Stimulated activated memory B cell treated with anti-CD40 and anti-IgM and Interleukin-4, amounts not matched to agents 10 μg/mL and 1 μg/mL and 100 μg/mL, for 72 hours (primary cell): Measurements from ENCODE around the gene UGT1A6.
A peak's percentile ranks its signal among the peaks of the same experiment; 100 is the strongest.

Source experiments
- ATAC-seq: fragments of 150-1000 bp; cut with Tn5 transposase; 2 replicates; pipeline ENCODE4 v1.10.0; 2021
- H3K27ac Mint-ChIP-seq: one replicate; pipeline ENCODE4 v1.8.0; 2022; ENCODE audit warnings: mild to moderate bottlenecking, mixed read lengths
- H3K27me3 Mint-ChIP-seq: one replicate; pipeline ENCODE4 v1.8.0; 2022; ENCODE audit warnings: mixed read lengths
- H3K36me3 Mint-ChIP-seq: one replicate; pipeline ENCODE4 v1.8.0; 2022; ENCODE audit warnings: mixed read lengths
- H3K4me1 Mint-ChIP-seq: one replicate; pipeline ENCODE4 v1.8.0; 2022; ENCODE audit warnings: mixed read lengths
- H3K4me3 Mint-ChIP-seq: one replicate; pipeline ENCODE4 v1.8.0; 2022; ENCODE audit warnings: mild to moderate bottlenecking, moderate library complexity, mixed read lengths
- H3K9me3 Mint-ChIP-seq: one replicate; pipeline ENCODE4 v1.8.0; 2022; ENCODE audit warnings: mixed read lengths

UGT1A6 gene

GRCh38 chr2:233761040-233761769 is 68.5 kb downstream of the UGT1A6 start:
- H3K4me3 Mint-ChIP-seq, result no peak overlapping the region
- no peaks in the 10 kb centered on the region for H3K36me3 Mint-ChIP-seq
- H3K27me3 Mint-ChIP-seq, result peaks cover 31% of the 10 kb centered on the region
- no peaks in the 10 kb centered on the region for H3K4me1 Mint-ChIP-seq
- H3K9me3 Mint-ChIP-seq, result no peaks in the 10 kb centered on the region
- ATAC-seq, result no peak
- H3K27ac Mint-ChIP-seq, result no peak overlapping the region

GRCh38 chr2:233764264-233764663 is 71.6 kb downstream of the UGT1A6 start:
- ATAC-seq, result no peak
- H3K27me3 Mint-ChIP-seq, result peaks cover 42% of the 10 kb centered on the region
- H3K27ac Mint-ChIP-seq, result no peak overlapping the region
- no peak overlapping the region for H3K4me3 Mint-ChIP-seq
- no peaks in the 10 kb centered on the region for H3K36me3 Mint-ChIP-seq
- H3K9me3 Mint-ChIP-seq, result no peaks in the 10 kb centered on the region
- no peaks in the 10 kb centered on the region for H3K4me1 Mint-ChIP-seq

GRCh38 chr2:233764761-233765160 is 72.1 kb downstream of the UGT1A6 start:
- Mint-ChIP-seq H3K4me1 (no peaks in the 10 kb centered on the region), H3K27me3 (peaks cover 46% of the 10 kb centered on the region), H3K36me3 (no peaks in the 10 kb centered on the region), H3K4me3 (no peak overlapping the region), H3K9me3 (no peaks in the 10 kb centered on the region), H3K27ac (no peak overlapping the region)
- ATAC-seq, result no peak

GRCh38 chr2:233766416-233766815 is 73.7 kb downstream of the UGT1A6 start:
- H3K4me1 Mint-ChIP-seq, result no peaks in the 10 kb centered on the region
- H3K36me3 Mint-ChIP-seq, result no peaks in the 10 kb centered on the region
- ATAC-seq, result no peak
- H3K9me3 Mint-ChIP-seq, result no peaks in the 10 kb centered on the region
- H3K27ac Mint-ChIP-seq, result no peak overlapping the region
- H3K4me3 Mint-ChIP-seq, result no peak overlapping the region
- H3K27me3 Mint-ChIP-seq, result peaks cover 46% of the 10 kb centered on the region

GRCh38 chr2:233768076-233768475 is 75.4 kb downstream of the UGT1A6 start:
- no peak for ATAC-seq
- Mint-ChIP-seq H3K36me3 (no peaks in the 10 kb centered on the region), H3K27me3 (peaks cover 46% of the 10 kb centered on the region), H3K4me1 (no peaks in the 10 kb centered on the region), H3K4me3 (no peak overlapping the region), H3K27ac (no peak overlapping the region), H3K9me3 (no peaks in the 10 kb centered on the region)

- no peaks in the 10 kb centered on the region for H3K4me1 Mint-ChIP-seq
- ATAC-seq, result no peak
- H3K27ac Mint-ChIP-seq, result no peak overlapping the region
- H3K9me3 Mint-ChIP-seq, result no peaks in the 10 kb centered on the region
- H3K27me3 Mint-ChIP-seq, result peaks cover 34% of the 10 kb centered on the region
- no peak overlapping the region for H3K4me3 Mint-ChIP-seq
- H3K36me3 Mint-ChIP-seq, result no peaks in the 10 kb centered on the region
Measured at GRCh38 chr2:233769260-233769659, 76.6 kb downstream of the UGT1A6 start.

GRCh38 chr2:233772153-233772552 is 79.5 kb downstream of the UGT1A6 start:
- ATAC-seq, result no peak
- Mint-ChIP-seq H3K4me3 (no peak overlapping the region), H3K9me3 (peaks cover 8% of the 10 kb centered on the region), H3K27ac (no peak overlapping the region), H3K4me1 (no peaks in the 10 kb centered on the region), H3K27me3 (peaks cover 32% of the 10 kb centered on the region), H3K36me3 (peaks cover 10% of the 10 kb centered on the region)

GRCh38 chr2:233772583-233772982 is 79.9 kb downstream of the UGT1A6 start:
- ATAC-seq, result no peak
- peaks cover 36% of the 10 kb centered on the region for H3K27me3 Mint-ChIP-seq
- peaks cover 10% of the 10 kb centered on the region for H3K36me3 Mint-ChIP-seq
- H3K27ac Mint-ChIP-seq, result no peak overlapping the region
- no peaks in the 10 kb centered on the region for H3K4me1 Mint-ChIP-seq
- H3K9me3 Mint-ChIP-seq, result peaks cover 8% of the 10 kb centered on the region
- no peak overlapping the region for H3K4me3 Mint-ChIP-seq

GRCh38 chr2:233773854-233774253 is 81.2 kb downstream of the UGT1A6 start:
- peaks cover 8% of the 10 kb centered on the region for H3K9me3 Mint-ChIP-seq
- H3K27me3 Mint-ChIP-seq, result peaks cover 43% of the 10 kb centered on the region
- ATAC-seq, result no peak
- H3K4me3 Mint-ChIP-seq, result no peak overlapping the region
- H3K27ac Mint-ChIP-seq, result no peak overlapping the region
- H3K4me1 Mint-ChIP-seq, result no peaks in the 10 kb centered on the region
- H3K36me3 Mint-ChIP-seq, result peaks cover 10% of the 10 kb centered on the region

- Mint-ChIP-seq H3K27ac (no peak overlapping the region), H3K4me3 (no peak overlapping the region), H3K9me3 (peaks cover 8% of the 10 kb centered on the region), H3K36me3 (peaks cover 10% of the 10 kb centered on the region), H3K27me3 (peaks cover 48% of the 10 kb centered on the region), H3K4me1 (no peaks in the 10 kb centered on the region)
- no peak for ATAC-seq
Measured at GRCh38 chr2:233775414-233775813, 82.7 kb downstream of the UGT1A6 start.

GRCh38 chr2:233778030-233778429 is 85.3 kb downstream of the UGT1A6 start, which contains the start of gene MROH2A:
Gene MROH2A, plus strand, starts transcription at chr2:233778330. Its CDS starts 1,029 bp downstream, at chr2:233779359.
- no peak within 1 kb of the TSS for H3K27ac Mint-ChIP-seq
- peaks cover 65% of the 10 kb centered on the region for H3K27me3 Mint-ChIP-seq
- H3K4me1 Mint-ChIP-seq, result no peaks in the 10 kb centered on the region
- H3K9me3 Mint-ChIP-seq, result peaks cover 10% of the 10 kb centered on the region
- no peak within 1 kb of the TSS for H3K4me3 Mint-ChIP-seq
- peaks cover 10% of the 10 kb centered on the region for H3K36me3 Mint-ChIP-seq
- no peak for ATAC-seq

GRCh38 chr2:233779722-233780121 is 87.0 kb downstream of the UGT1A6 start:
- Mint-ChIP-seq H3K4me1 (no peaks in the 10 kb centered on the region), H3K27ac (no peak overlapping the region), H3K9me3 (peaks cover 10% of the 10 kb centered on the region), H3K4me3 (no peak overlapping the region), H3K36me3 (peaks cover 10% of the 10 kb centered on the region), H3K27me3 (peaks cover 76% of the 10 kb centered on the region)
- peak; percentile 54 for ATAC-seq

GRCh38 chr2:233780771-233781170 is 88.1 kb downstream of the UGT1A6 start:
- no peak overlapping the region for H3K27ac Mint-ChIP-seq
- H3K4me1 Mint-ChIP-seq, result no peaks in the 10 kb centered on the region
- H3K36me3 Mint-ChIP-seq, result peaks cover 6% of the 10 kb centered on the region
- peaks cover 74% of the 10 kb centered on the region for H3K27me3 Mint-ChIP-seq
- no peak for ATAC-seq
- H3K9me3 Mint-ChIP-seq, result peaks cover 12% of the 10 kb centered on the region
- no peak overlapping the region for H3K4me3 Mint-ChIP-seq

- Mint-ChIP-seq H3K27me3 (peaks cover 75% of the 10 kb centered on the region), H3K36me3 (no peaks in the 10 kb centered on the region), H3K4me1 (no peaks in the 10 kb centered on the region), H3K4me3 (no peak overlapping the region), H3K9me3 (peaks cover 13% of the 10 kb centered on the region), H3K27ac (no peak overlapping the region)
- ATAC-seq, result no peak
Measured at GRCh38 chr2:233789554-233789953, 96.9 kb downstream of the UGT1A6 start.

GRCh38 chr2:233791151-233791882 is 98.6 kb downstream of the UGT1A6 start:
- peaks cover 68% of the 10 kb centered on the region for H3K27me3 Mint-ChIP-seq
- peaks cover 4% of the 10 kb centered on the region for H3K9me3 Mint-ChIP-seq
- H3K36me3 Mint-ChIP-seq, result no peaks in the 10 kb centered on the region
- H3K4me1 Mint-ChIP-seq, result no peaks in the 10 kb centered on the region
- H3K27ac Mint-ChIP-seq, result no peak overlapping the region
- ATAC-seq, result peak; percentile 31
- H3K4me3 Mint-ChIP-seq, result no peak overlapping the region

- Mint-ChIP-seq H3K27me3 (peaks cover 65% of the 10 kb centered on the region), H3K9me3 (peaks cover 2% of the 10 kb centered on the region), H3K4me3 (no peak overlapping the region), H3K27ac (no peak overlapping the region), H3K4me1 (no peaks in the 10 kb centered on the region), H3K36me3 (no peaks in the 10 kb centered on the region)
- no peak for ATAC-seq
Measured at GRCh38 chr2:233791883-233792329, 99.2 kb downstream of the UGT1A6 start.
